Esophagus squamous epithelium (tissue), 5 donors: ENCODE data around the gene SLC10A6. TPM values are rescaled to one million over a fixed set of nuclear protein-coding genes. Genes with fewer than 3 reads are reported as not detected.

Experiments used
- DNase-seq: peaks from one replicate; lab custom pipeline; 2025; lab: John Stamatoyannopoulos, UW
- H3K27ac ChIP-seq, 4 donors: fragments of 200-600 bp; sonication (generic); one replicate each; pipeline ENCODE4 v1.5.1; 2016 to 2019; ENCODE audit warnings: mild to moderate bottlenecking in 1 of 4
- H3K27me3 ChIP-seq, 4 donors: fragments of 200-600 bp; sonication (generic); 1 replicate in 3 of 4; 2 replicates in 1 of 4; pipeline versions ENCODE4 v1.5.1 to v1.6.0; 2017 to 2021; ENCODE audit warnings: antibody characterized with exemption in 1 of 4
- H3K36me3 ChIP-seq, 3 donors: fragments of 200-600 bp; sonication (generic); one replicate each; pipeline ENCODE4 v1.5.1; 2016 to 2019
- H3K4me1 ChIP-seq, 3 donors: fragments of 200-600 bp; sonication (generic); one replicate each; pipeline ENCODE4 v1.5.1; 2017 to 2019
- H3K4me3 ChIP-seq, 4 donors: fragments of 200-600 bp; sonication (generic); 1 replicate in 3 of 4; 2 replicates in 1 of 4; pipeline ENCODE4 v1.5.1; 2016 to 2019; ENCODE audit warnings: mild to moderate bottlenecking in 2 of 4, moderate library complexity in 1 of 4
- H3K9me3 ChIP-seq, 3 donors: fragments of 200-600 bp; sonication (generic); one replicate each; pipeline ENCODE4 v1.5.1; 2016 to 2019
- CTCF ChIP-seq, 6 experiments: fragments of 450-650 bp in 4 of 6; fragments of 200-600 bp in 2 of 6; sonication (generic) in 2 of 6; IDR thresholded peaks; one replicate each; pipeline ENCODE4 v1.5.1; 2016 to 2019; ENCODE audit warnings: antibody characterized with exemption in 6 of 6, mild to moderate bottlenecking in 4 of 6, moderate library complexity in 4 of 6
- POLR2A ChIP-seq, 4 donors: fragments of 450-650 bp; IDR thresholded peaks; one replicate each; pipeline ENCODE4 v1.6.1; 2017; ENCODE audit warnings: antibody characterized with exemption in 4 of 4, mild to moderate bottlenecking in 4 of 4, moderate library complexity in 3 of 4
- WGBS, 2 donors: methylation state at CpG; one replicate each; pipeline ENCODE4 v1.1.5; 2018; 5-methylcytosine and 5-hydroxymethylcytosine counted together
- intact Hi-C: fragments of 100-400 bp; cut with DNase I; formaldehyde crosslinking; loops from one replicate; pipeline ENCODE4 v1.15.0; 2022
- total RNA-seq, 4 donors: library from RNA; depleted of rRNA; stranded (reverse); fragments of >200 nt; gene quantifications; one replicate each; pipeline ENCODE4 v1.1.0, GENCODE V29; 2016
- donor health status: DM: yes; HTN: yes; CAD: no.

Gene SLC10A6
- total RNA-seq, 4 donors from 2014 or later, result 14.7 to 55.4 (median 20.1) TPM

DNA sequence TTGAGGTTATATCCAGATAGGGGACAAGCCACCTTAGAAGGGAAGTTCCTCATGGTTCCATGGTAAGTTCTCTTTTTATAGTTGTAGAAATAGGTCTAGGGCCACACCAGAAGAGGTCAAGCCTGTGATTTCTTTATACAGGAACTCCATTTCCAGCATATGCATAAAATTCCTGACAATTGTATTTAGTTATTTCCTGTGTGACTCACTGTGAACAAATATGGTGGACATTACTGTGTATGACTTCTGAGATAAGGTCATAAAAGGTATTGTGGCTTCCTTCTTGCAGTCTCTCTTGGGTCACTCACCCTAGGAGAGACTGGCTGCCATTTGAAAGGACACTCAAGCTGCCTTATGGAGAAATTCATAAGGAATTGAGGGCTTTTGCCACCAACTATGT is 45.3 kb upstream of the SLC10A6 start:
- peak overlapping the region in 3 of 4 donors; percentile 11 to 36 (median 33) for H3K27ac ChIP-seq
- no peak for TF ChIP-seq POLR2A (IDR thresholded peaks at IDR 0.05)
- TF ChIP-seq CTCF (IDR thresholded peaks at IDR 0.05), result no peak
- H3K4me1 ChIP-seq, result peaks cover 3 to 38% (median 4%) of the 10 kb centered on the region in 3 donors
- intact Hi-C loops, result no loop called here
- no peaks in the 10 kb centered on the region for H3K27me3 ChIP-seq
- no peak for DNase-seq
- H3K36me3 ChIP-seq, result no peaks in the 10 kb centered on the region
- H3K4me3 ChIP-seq, result no peak overlapping the region
- H3K9me3 ChIP-seq, result no peaks in the 10 kb centered on the region

- intact Hi-C loops, result no loop called here
- H3K4me1 ChIP-seq, result peaks cover 3 to 38% (median 4%) of the 10 kb centered on the region in 3 donors
- DNase-seq, result no peak
- H3K4me3 ChIP-seq, result peak overlapping the region in 3 of 4 donors; percentile 73 to 85 (median 77)
- TF ChIP-seq POLR2A (IDR thresholded peaks at IDR 0.05) (no peak), CTCF (IDR thresholded peaks at IDR 0.05) (no peak)
- 80 to 98% methylated on average over 18 to 19 of the region's 19 CpGs for WGBS, 2 donors
- H3K9me3 ChIP-seq, result no peaks in the 10 kb centered on the region
- H3K27ac ChIP-seq, result peak overlapping the region; percentile 89 to 98 (median 94)
- no peaks in the 10 kb centered on the region for H3K36me3 ChIP-seq
- no peaks in the 10 kb centered on the region for H3K27me3 ChIP-seq
Measured at GRCh38 chr4:86893136-86893535, 44.0 kb upstream of the SLC10A6 start.

- Histone ChIP-seq H3K36me3 (peaks cover 0 to under 1% (median 0%) of the 10 kb centered on the region in 3 donors), H3K27ac (peak overlapping the region; percentile 89 to 98 (median 94))
Measured at GRCh38 chr4:86892636-86892960, 43.4 kb upstream of the SLC10A6 start.

DNA sequence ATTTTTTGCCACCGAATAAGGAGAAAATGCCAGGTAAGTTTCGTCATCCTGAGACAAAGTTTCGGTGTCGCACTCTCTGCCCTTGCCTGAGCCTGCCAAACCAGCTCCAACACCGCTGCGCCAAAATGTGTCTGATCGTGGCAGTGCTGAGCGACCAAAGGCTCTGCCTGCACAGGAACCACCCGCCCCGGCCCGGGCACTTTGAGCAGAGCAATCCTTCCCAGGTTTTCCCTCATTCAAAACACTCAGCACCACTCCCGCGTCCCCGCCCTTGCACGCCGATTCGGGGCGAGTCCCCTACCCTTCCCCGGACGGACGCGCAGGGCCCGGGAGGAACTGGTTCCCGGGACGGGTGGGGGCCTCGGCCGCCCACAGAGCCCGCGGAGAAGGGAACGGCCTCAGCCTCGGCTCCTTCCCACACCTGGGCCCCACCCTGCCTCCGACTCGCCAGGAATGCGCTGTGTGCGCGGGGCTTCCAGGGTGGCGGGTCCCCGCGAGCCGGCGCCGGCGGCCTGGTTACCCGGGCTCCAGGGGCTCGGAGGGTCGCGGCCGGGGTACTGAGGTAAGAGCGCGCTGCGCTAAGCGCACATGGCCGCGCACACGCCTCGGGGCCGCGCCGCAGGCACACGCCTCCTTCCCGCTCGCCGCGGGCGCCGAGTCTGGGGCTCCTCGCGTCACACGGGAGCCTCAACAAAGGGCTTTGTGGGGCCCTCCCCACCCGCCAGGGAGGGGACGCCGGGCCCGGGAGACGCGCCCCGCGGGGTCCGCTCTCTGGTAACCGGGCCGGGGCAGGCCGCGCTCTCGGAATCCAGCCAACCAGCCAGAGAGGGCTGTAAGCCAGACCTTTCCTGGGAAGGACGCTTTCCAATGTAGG is 42.8 kb upstream of the SLC10A6 start, which contains the start of gene C4orf36:
C4orf36 (minus strand) TSS at position 661 of the 874 bp plus-strand sequence. CDS start 902 bp downstream, outside the sequence.
- Histone ChIP-seq H3K9me3 (no peaks in the 10 kb centered on the region), H3K27ac (peak within 1 kb of the TSS; percentile 89 to 98 (median 94)), H3K4me3 (peak within 1 kb of the TSS; percentile 68 to 85 (median 75)), H3K36me3 (peaks cover 0 to 7% (median 0%) of the 10 kb centered on the region in 3 donors), H3K27me3 (no peaks in the 10 kb centered on the region), H3K4me1 (peaks cover 3 to 38% (median 4%) of the 10 kb centered on the region in 3 donors)
- peak in 2 of 4 donors; percentile 32 to 39 for TF ChIP-seq POLR2A (IDR thresholded peaks at IDR 0.05)
- peak in 1 of 6 experiments; percentile 6 for TF ChIP-seq CTCF (IDR thresholded peaks at IDR 0.05)
- peak; percentile 6 for DNase-seq
- intact Hi-C loops, result no loop called here
- WGBS, 2 donors, result 2 to 6% methylated on average over 4 to 21 of the region's 84 CpGs

More at GRCh38 chr4:86892636-86892960, 43.4 kb upstream of the SLC10A6 start:
- no peaks in the 10 kb centered on the region for H3K27me3 ChIP-seq
- H3K4me1 ChIP-seq, result peaks cover 3 to 38% (median 4%) of the 10 kb centered on the region in 3 donors
- H3K9me3 ChIP-seq, result no peaks in the 10 kb centered on the region
- H3K4me3 ChIP-seq, result peak overlapping the region; percentile 68 to 85 (median 75)
- no peak for TF ChIP-seq CTCF (IDR thresholded peaks at IDR 0.05)
- no peak for TF ChIP-seq POLR2A (IDR thresholded peaks at IDR 0.05)
- intact Hi-C loops, result no loop called here
- DNase-seq, result no peak
- 1 to 11% methylated on average over 8 to 9 of the region's 13 CpGs for WGBS, 2 donors

GRCh38 chr4:86890790-86891189 is 41.6 kb upstream of the SLC10A6 start:
- no peak for DNase-seq
- Histone ChIP-seq H3K27me3 (no peaks in the 10 kb centered on the region), H3K36me3 (peaks cover 0 to 8% (median 0%) of the 10 kb centered on the region in 3 donors), H3K4me1 (peaks cover 3 to 38% (median 4%) of the 10 kb centered on the region in 3 donors), H3K4me3 (peak overlapping the region in 2 of 4 donors; percentile 73 to 85), H3K9me3 (no peaks in the 10 kb centered on the region), H3K27ac (peak overlapping the region; percentile 3 to 98 (median 93))
- WGBS, 2 donors, result 23 to 43% methylated on average over 7 of the region's 7 CpGs
- no peak for TF ChIP-seq POLR2A (IDR thresholded peaks at IDR 0.05)
- TF ChIP-seq CTCF (IDR thresholded peaks at IDR 0.05), result no peak
- intact Hi-C loops, result no loop called here
